SKM-1 (cell line): ENCODE data around the gene GUK1.
A peak's percentile ranks its signal among the peaks of the same experiment; 100 is the strongest.
"Not testable (repeated sequence)": the region's sequence is repeated elsewhere in the genome, so short reads cannot be mapped to it uniquely, and the experiment has no call there.

Experiments
- DNase-seq: peaks from one replicate; lab custom pipeline; 2025; ENCODE audit not compliant: unreplicated experiment; lab: John Stamatoyannopoulos, UW

The GUK1 gene

GRCh38 chr1:228104526-228105269 is 35.4 kb upstream of the GUK1 start:
- DNase-seq: no peak

- DNase-seq: no peak
These were observed 34.6 kb upstream of the GUK1 start for GRCh38 chr1:228105270-228105995.

GRCh38 chr1:228105996-228106799 is 33.9 kb upstream of the GUK1 start:
- DNase-seq: no peak

- no peak for DNase-seq
These were observed 33.4 kb upstream of the GUK1 start for GRCh38 chr1:228106800-228107054.

- no peak for DNase-seq
These were observed 32.4 kb upstream of the GUK1 start for GRCh38 chr1:228107636-228108035.

GRCh38 chr1:228108055-228108690 is 31.9 kb upstream of the GUK1 start:
- DNase-seq: no peak

- no peak for DNase-seq
These were observed 31.4 kb upstream of the GUK1 start for GRCh38 chr1:228108742-228109072.

- peak; percentile 97 for DNase-seq
These were observed 30.8 kb upstream of the GUK1 start, which contains the start of gene MRPL55 for GRCh38 chr1:228109073-228109961. TSS of gene MRPL55 (minus strand) at chr1:228109299. CDS start at chr1:228108260, 1,039 bp downstream.

- DNase-seq: no peak
These were observed 30.1 kb upstream of the GUK1 start for GRCh38 chr1:228109962-228110488.

GRCh38 chr1:228110556-228110955 is 29.5 kb upstream of the GUK1 start:
- no peak for DNase-seq

GRCh38 chr1:228111315-228111714 is 28.8 kb upstream of the GUK1 start:
- not testable (repeated sequence) for DNase-seq

GRCh38 chr1:228112167-228112566 is 27.9 kb upstream of the GUK1 start:
- no peak for DNase-seq

- DNase-seq: no peak
These were observed 27.5 kb upstream of the GUK1 start for GRCh38 chr1:228112617-228113016.

GRCh38 chr1:228114827-228115226 is 25.3 kb upstream of the GUK1 start:
- DNase-seq: no peak

- no peak for DNase-seq
These were observed 22.7 kb upstream of the GUK1 start for GRCh38 chr1:228117335-228117734.

GRCh38 chr1:228118040-228118439 is 22.0 kb upstream of the GUK1 start:
- DNase-seq: no peak

- DNase-seq: no peak
These were observed 19.7 kb upstream of the GUK1 start for GRCh38 chr1:228120351-228120750.

GRCh38 chr1:228120857-228121489 is 19.1 kb upstream of the GUK1 start:
- no peak for DNase-seq

GRCh38 chr1:228122921-228123441 is 17.1 kb upstream of the GUK1 start:
- DNase-seq: no peak

- DNase-seq: no peak
These were observed 16.6 kb upstream of the GUK1 start for GRCh38 chr1:228123505-228123904.
